Naive thymus-derived CD4-positive, alpha-beta T cell (primary cell): ENCODE data around the gene FHOD1. TPM values are rescaled to one million over a fixed set of nuclear protein-coding genes. Genes with fewer than 3 reads are reported as not detected.

Experiments
- ATAC-seq: fragments of 150-1000 bp; cut with Tn5 transposase; 2 replicates; pipeline ENCODE4 v1.10.0; 2021; ENCODE audit warnings: mild to moderate bottlenecking, moderate library complexity
- CTCF ChIA-PET: fragments of 350-600 bp; sonication (Branson Sonifier 250); formaldehyde crosslinking; loops from one replicate; lab custom pipeline; 2021; ENCODE audit warnings: antibody characterized with exemption; lab: Charles Lee
- POLR2A ChIA-PET: fragments of 350-600 bp; sonication (Branson Sonifier 250); formaldehyde crosslinking; loops from one replicate; lab custom pipeline; 2021; ENCODE audit warnings: antibody characterized with exemption, inconsistent platforms; lab: Charles Lee
- DNase-seq, 9 donors: peaks; one replicate each; pipeline versions ENCODE4 v3.0.0 to v3.0.0-alpha.2; 2020 to 2022; ENCODE audit warnings: mixed read lengths in 1 of 9
- H3K27ac ChIP-seq: one replicate; pipeline ENCODE4 v1.7.0; 2013; ENCODE audit warnings: mild to moderate bottlenecking, low read depth, low read length, moderate library complexity
- H3K27me3 ChIP-seq, 2 donors: one replicate each; pipeline ENCODE4 v1.7.0; 2013; ENCODE audit warnings: low read length in 2 of 2, mild to moderate bottlenecking in 2 of 2, moderate library complexity in 2 of 2; ENCODE audit not compliant: control insufficient read depth in 2 of 2, insufficient read depth in 2 of 2
- H3K36me3 ChIP-seq, 3 experiments: 1 replicate in 2 of 3; 2 replicates in 1 of 3; pipeline ENCODE4 v1.7.0; 2013; ENCODE audit warnings: low read length in 3 of 3, mild to moderate bottlenecking in 3 of 3, moderate library complexity in 1 of 3; ENCODE audit not compliant: insufficient read depth in 3 of 3, control insufficient read depth in 2 of 3
- H3K4me1 ChIP-seq, 2 donors: one replicate each; pipeline ENCODE4 v1.7.0; 2013; ENCODE audit warnings: low read length in 2 of 2, mild to moderate bottlenecking in 2 of 2, moderate library complexity in 1 of 2; ENCODE audit not compliant: control insufficient read depth in 2 of 2, insufficient read depth in 2 of 2
- H3K4me3 ChIP-seq: 2 replicates; pipeline ENCODE4 v1.7.0; 2013; ENCODE audit warnings: mild to moderate bottlenecking, low read length
- H3K9me3 ChIP-seq, 3 experiments: 1 replicate in 2 of 3; 2 replicates in 1 of 3; pipeline ENCODE4 v1.7.0; 2013; ENCODE audit warnings: low read length in 3 of 3; ENCODE audit not compliant: control insufficient read depth in 2 of 3
- H3K27ac Mint-ChIP-seq, 9 donors: one replicate each; pipeline ENCODE4 v1.8.0; 2020 to 2022; ENCODE audit warnings: mixed read lengths in 9 of 9, mild to moderate bottlenecking in 8 of 9, moderate library complexity in 5 of 9, inconsistent platforms in 2 of 9
- H3K27me3 Mint-ChIP-seq, 5 donors: one replicate each; pipeline ENCODE4 v1.8.0; 2021 to 2022; ENCODE audit warnings: mixed read lengths in 5 of 5, mild to moderate bottlenecking in 1 of 5
- H3K36me3 Mint-ChIP-seq, 5 donors: one replicate each; pipeline ENCODE4 v1.8.0; 2020 to 2022; ENCODE audit warnings: mixed read lengths in 5 of 5, mild to moderate bottlenecking in 3 of 5, inconsistent platforms in 1 of 5
- H3K4me1 Mint-ChIP-seq, 7 donors: one replicate each; pipeline ENCODE4 v1.8.0; 2020 to 2022; ENCODE audit warnings: mixed read lengths in 7 of 7, mild to moderate bottlenecking in 3 of 7, inconsistent platforms in 1 of 7
- H3K4me3 Mint-ChIP-seq, 10 donors: one replicate each; pipeline ENCODE4 v1.8.0; 2020 to 2022; ENCODE audit warnings: mild to moderate bottlenecking in 10 of 10, mixed read lengths in 10 of 10, moderate library complexity in 6 of 10, inconsistent platforms in 2 of 10
- H3K9me3 Mint-ChIP-seq, 11 donors: one replicate each; pipeline ENCODE4 v1.8.0; 2020 to 2022; ENCODE audit warnings: mixed read lengths in 11 of 11, mild to moderate bottlenecking in 4 of 11, inconsistent platforms in 1 of 11, moderate library complexity in 1 of 11
- intact Hi-C, 2 donors: fragments of 100-400 bp; cut with micrococcal nuclease; formaldehyde crosslinking; loops; one replicate each; pipeline ENCODE4 v1.15.1; 2023
- microRNA-seq: library from miRNA; unstranded; fragments of <30 nt; microRNA quantifications from one replicate; pipeline ENCODE4 v1.2.0, GENCODE V29; 2022; ENCODE audit warnings: borderline microRNAs expressed
- polyA plus RNA-seq, 2 donors: library from polyadenylated mRNA; unstranded; fragments of 300-500 nt; fragmentation: Illumina TruSeq; gene quantifications; one replicate each; pipeline ENCODE4 v1.2.3, GENCODE V29; 2021
- total RNA-seq, 6 experiments: library from RNA in 5 of 6; stranded (reverse) in 5 of 6; gene quantifications; 1 replicate in 5 of 6; 2 replicates in 1 of 6; pipeline ENCODE4 v1.2.3 and lab custom pipeline; 2021 to 2026

FHOD1 gene
- total and polyA plus RNA-seq, 7 experiments from 2014 or later = 3.6 to 81.7 (median 32.6) TPM

DNA sequence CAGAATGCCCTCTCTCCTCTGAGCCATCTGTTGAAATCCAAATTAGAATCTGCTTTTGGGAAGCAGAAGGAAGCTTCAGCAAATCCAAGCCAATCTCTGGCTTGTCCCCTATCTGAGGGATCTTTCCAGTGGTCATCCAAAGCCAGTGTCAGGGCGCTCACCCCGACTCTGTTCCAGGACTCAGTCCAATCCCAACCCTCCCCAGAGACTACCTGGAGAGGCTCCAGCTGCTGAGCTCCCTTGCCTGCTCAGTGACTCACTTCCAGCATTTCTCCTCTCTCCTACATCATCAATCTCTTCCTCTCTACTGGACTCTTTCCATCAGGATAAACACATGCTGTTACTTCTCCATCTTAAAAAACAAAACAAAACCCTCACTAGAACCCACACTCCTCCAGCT lies 65.9 kb downstream of the FHOD1 start:
- intact Hi-C loops = no loop called here
- ChIA-PET POLR2A (interaction anchor here (1.4 kb wide), 1 partner anchor 19 kb away, joined by 7 read pairs; no protein-coding TSS in a partner anchor), CTCF (no interaction called here)

DNA sequence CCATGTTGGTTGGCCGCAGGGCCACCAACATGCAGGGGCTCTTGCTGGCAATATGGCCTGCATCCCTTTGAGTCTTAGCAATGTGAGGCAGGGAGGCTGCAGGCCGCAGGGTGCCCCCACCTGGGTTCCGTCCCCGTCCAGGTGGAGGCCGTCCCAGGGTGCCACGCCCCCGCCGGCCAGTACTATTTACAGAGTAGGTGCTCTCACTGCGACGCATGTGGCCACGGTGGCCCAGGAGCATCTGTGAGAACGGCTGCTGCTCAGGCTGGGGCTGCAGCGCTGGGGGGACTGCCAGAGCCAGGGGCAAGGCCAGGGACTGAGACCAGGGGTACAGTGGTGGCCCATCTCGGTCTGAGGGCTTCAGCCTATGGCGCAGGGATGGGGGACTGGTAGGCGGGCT lies 67.1 kb downstream of the FHOD1 start:
- H3K4me1 Mint-ChIP-seq = peaks cover under 1 to 43% (median 13%) of the 10 kb centered on the region in 7 donors
- no peak overlapping the region for H3K27ac ChIP-seq
- H3K27ac Mint-ChIP-seq = no peak overlapping the region
- ChIA-PET POLR2A (no interaction called here), CTCF (no interaction called here)
- no peaks in the 10 kb centered on the region for H3K9me3 ChIP-seq
- H3K4me1 ChIP-seq = peaks cover 8 to 9% of the 10 kb centered on the region in 2 donors
- H3K9me3 Mint-ChIP-seq = peaks cover 0 to 1% (median 0%) of the 10 kb centered on the region in 11 donors
- no peak for DNase-seq
- no peak overlapping the region for H3K4me3 Mint-ChIP-seq
- peaks cover 2 to 27% (median 23%) of the 10 kb centered on the region in 5 donors for H3K27me3 Mint-ChIP-seq
- H3K36me3 Mint-ChIP-seq = peaks cover 0 to 14% (median 0%) of the 10 kb centered on the region in 5 donors
- H3K27me3 ChIP-seq = no peaks in the 10 kb centered on the region
- intact Hi-C loops = no loop called here
- H3K4me3 ChIP-seq = no peak overlapping the region
- peaks cover 0 to 7% (median 0%) of the 10 kb centered on the region in 3 experiments for H3K36me3 ChIP-seq
- ATAC-seq = no peak

More for the DNA sequence above, 65.9 kb downstream of the FHOD1 start:
- Histone ChIP-seq H3K36me3 (peaks cover 0 to 7% (median 0%) of the 10 kb centered on the region in 3 experiments), H3K9me3 (no peaks in the 10 kb centered on the region), H3K27me3 (no peaks in the 10 kb centered on the region), H3K4me1 (peaks cover 15% of the 10 kb centered on the region in 2 donors), H3K27ac (no peak overlapping the region), H3K4me3 (no peak overlapping the region)
- DNase-seq (no peak), ATAC-seq (no peak)
- H3K9me3 Mint-ChIP-seq = no peaks in the 10 kb centered on the region
- no peak overlapping the region for H3K27ac Mint-ChIP-seq
- H3K27me3 Mint-ChIP-seq = peaks cover 11 to 24% (median 16%) of the 10 kb centered on the region in 5 donors
- peaks cover 8 to 40% (median 21%) of the 10 kb centered on the region in 7 donors for H3K4me1 Mint-ChIP-seq
- H3K4me3 Mint-ChIP-seq = no peak overlapping the region
- peaks cover 0 to 5% (median 0%) of the 10 kb centered on the region in 5 donors for H3K36me3 Mint-ChIP-seq

DNA sequence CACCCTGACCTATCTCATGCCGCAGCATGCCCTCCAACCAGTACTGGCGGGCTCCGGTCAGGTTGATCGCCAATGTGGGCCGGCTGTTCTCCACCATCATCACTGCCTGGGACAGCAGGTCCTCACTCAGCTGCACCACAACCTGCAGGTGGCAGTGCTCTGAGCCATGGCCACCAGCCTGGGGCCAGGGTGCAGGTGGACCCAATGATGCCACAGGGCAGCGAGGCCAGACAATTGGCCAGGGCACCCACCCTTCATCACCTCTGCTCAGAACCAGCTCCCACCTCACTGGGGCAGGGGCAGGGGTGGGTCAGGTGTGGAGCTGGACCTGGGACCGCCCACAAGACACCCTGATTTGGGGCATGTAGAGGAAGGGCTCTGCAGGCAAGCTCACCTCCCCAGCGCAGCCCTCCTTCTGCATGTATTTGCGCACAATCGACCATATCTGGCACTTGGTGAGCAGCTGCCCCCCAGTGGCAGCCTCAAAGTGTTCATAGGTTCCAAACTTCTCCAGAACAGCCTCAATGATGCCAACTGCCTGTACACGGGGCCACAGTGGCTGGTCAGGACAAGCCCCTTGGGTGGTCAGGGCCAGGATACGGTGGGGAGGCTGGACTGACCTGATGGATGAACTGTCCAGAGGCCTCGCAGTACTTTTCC lies 67.7 kb downstream of the FHOD1 start:
- Mint-ChIP-seq H3K9me3 (peaks cover 0 to 1% (median 0%) of the 10 kb centered on the region in 11 donors), H3K4me3 (peak overlapping the region in 3 of 10 donors; percentile 13 to 36 (median 33)), H3K27ac (no peak overlapping the region), H3K27me3 (peaks cover 0 to 27% (median 24%) of the 10 kb centered on the region in 5 donors), H3K36me3 (peaks cover 0 to 14% (median 0%) of the 10 kb centered on the region in 5 donors), H3K4me1 (peaks cover 0 to 37% (median 11%) of the 10 kb centered on the region in 7 donors)
- ATAC-seq (no peak), DNase-seq (no peak)
- intact Hi-C loops = no loop called here
- H3K36me3 ChIP-seq = peaks cover 0 to 7% (median 0%) of the 10 kb centered on the region in 3 experiments
- H3K27me3 ChIP-seq = peaks cover 0 to 1% of the 10 kb centered on the region in 2 donors
- H3K4me3 ChIP-seq = no peak overlapping the region
- H3K4me1 ChIP-seq = peaks cover 4 to 10% of the 10 kb centered on the region in 2 donors
- ChIA-PET POLR2A (no interaction called here), CTCF (no interaction called here)
- H3K27ac ChIP-seq = no peak overlapping the region
- H3K9me3 ChIP-seq = no peaks in the 10 kb centered on the region

Small RNAs within 50 kb of the gene (microRNA-seq; reads per million reads assigned to microRNA genes)
- 154 reads per million, percentile 59 among the genes with 10 or more reads in this experiment for gene MIR328

Other genes with a start within 250 kb of the FHOD1 start
- 100 to 1,000 TPM in 1 of 5 experiments, 10 to 100 TPM in 4; 75.4 to 223 (median 94.4) TPM for gene CBFB, start 218.3 kb downstream of the FHOD1 start, total RNA-seq
- 10 to 100 TPM; 53.2 to 56.3 TPM for gene CBFB, start 218.3 kb downstream of the FHOD1 start, polyA plus RNA-seq
- 10 to 100 TPM; 17.8 to 29.6 (median 21.2) TPM for gene PHAF1, start 137.5 kb downstream of the FHOD1 start, total RNA-seq
- gene PHAF1, start 137.5 kb downstream of the FHOD1 start, polyA plus RNA-seq = 10 to 100 TPM in 1 of 2 donors, 1 to 10 TPM in 1; 8.9 to 21.4 TPM
- 10 to 100 TPM in 1 of 5 experiments, 1 to 10 TPM in 4; 1.9 to 13.2 (median 2.7) TPM for gene B3GNT9, start 96.5 kb downstream of the FHOD1 start, total RNA-seq
- gene B3GNT9, start 96.5 kb downstream of the FHOD1 start, polyA plus RNA-seq = 1 to 10 TPM in 1 of 2 donors, under 1 TPM in 1; 0.78 to 2.4 TPM
- 10 to 100 TPM; 47.0 to 92.8 (median 52.8) TPM for gene TRADD, start 87.6 kb downstream of the FHOD1 start, total RNA-seq
- 10 to 100 TPM; 69.8 to 71.1 TPM for gene TRADD, start 87.6 kb downstream of the FHOD1 start, polyA plus RNA-seq
- gene FBXL8, start 87.5 kb downstream of the FHOD1 start, total RNA-seq = 10 to 100 TPM in 2 of 5 experiments, 1 to 10 TPM in 3; 8.7 to 84.7 (median 9.7) TPM
- 1 to 10 TPM; 5.2 to 7.8 TPM for gene FBXL8, start 87.5 kb downstream of the FHOD1 start, polyA plus RNA-seq
- gene HSF4, start 82.7 kb downstream of the FHOD1 start, total RNA-seq = 100 to 1,000 TPM in 1 of 5 experiments, 10 to 100 TPM in 2, 1 to 10 TPM in 2; 9.9 to 150 (median 15.5) TPM
- not detected for gene HSF4, start 82.7 kb downstream of the FHOD1 start, polyA plus RNA-seq
- gene NOL3, start 76.9 kb downstream of the FHOD1 start, total RNA-seq = 10 to 100 TPM in 1 of 5 experiments, 1 to 10 TPM in 3, under 1 TPM in 1; 0.89 to 66.0 (median 1.8) TPM
- not detected for gene NOL3, start 76.9 kb downstream of the FHOD1 start, polyA plus RNA-seq
- gene MATCAP1, start 63.5 kb downstream of the FHOD1 start, total RNA-seq = 10 to 100 TPM in 3 of 5 experiments, 1 to 10 TPM in 2; 4.3 to 88.1 (median 11.0) TPM
- under 1 TPM; 0.48 to 0.78 TPM for gene MATCAP1, start 63.5 kb downstream of the FHOD1 start, polyA plus RNA-seq
- under 1 TPM in 2 of 5 experiments, not detected in 3; 0.58 to 0.73 TPM for gene EXOC3L1, start 57.3 kb downstream of the FHOD1 start, total RNA-seq
- gene EXOC3L1, start 57.3 kb downstream of the FHOD1 start, polyA plus RNA-seq = not detected
- gene E2F4, start 55.3 kb downstream of the FHOD1 start, total RNA-seq = 100 to 1,000 TPM in 1 of 5 experiments, 10 to 100 TPM in 4; 67.1 to 133 (median 73.0) TPM
- gene E2F4, start 55.3 kb downstream of the FHOD1 start, polyA plus RNA-seq = 10 to 100 TPM; 59.4 to 97.9 TPM
- 1 to 10 TPM; 2.6 to 9.1 (median 7.5) TPM for gene ELMO3, start 48.4 kb downstream of the FHOD1 start, total RNA-seq
- gene ELMO3, start 48.4 kb downstream of the FHOD1 start, polyA plus RNA-seq = under 1 TPM in 1 of 2 donors, not detected in 1; 0.07 TPM
- 10 to 100 TPM; 27.6 to 44.8 (median 32.7) TPM for gene TMEM208, start 20.4 kb downstream of the FHOD1 start, total RNA-seq
- 10 to 100 TPM; 79.7 to 88.3 TPM for gene TMEM208, start 20.4 kb downstream of the FHOD1 start, polyA plus RNA-seq
- gene SLC9A5, start 1.5 kb upstream of the FHOD1 start, total RNA-seq = 1 to 10 TPM; 1.7 to 3.7 (median 2.2) TPM
- gene SLC9A5, start 1.5 kb upstream of the FHOD1 start, polyA plus RNA-seq = under 1 TPM; 0.11 to 0.18 TPM
- gene PLEKHG4, start 32.1 kb upstream of the FHOD1 start, total RNA-seq = 10 to 100 TPM; 18.9 to 32.3 (median 26.1) TPM
- 1 to 10 TPM; 6.2 to 9.1 TPM for gene PLEKHG4, start 32.1 kb upstream of the FHOD1 start, polyA plus RNA-seq
- gene KCTD19, start 79.3 kb upstream of the FHOD1 start, total RNA-seq = under 1 TPM in 2 of 5 experiments, not detected in 3; 0.05 to 0.39 TPM
- gene KCTD19, start 79.3 kb upstream of the FHOD1 start, polyA plus RNA-seq = not detected
- under 1 TPM in 2 of 5 experiments, not detected in 3; 0.50 to 0.56 TPM for gene LRRC36, start 79.3 kb upstream of the FHOD1 start, total RNA-seq
- gene LRRC36, start 79.3 kb upstream of the FHOD1 start, polyA plus RNA-seq = not detected
- gene TPPP3, start 146.0 kb upstream of the FHOD1 start, total RNA-seq = 10 to 100 TPM in 1 of 5 experiments, under 1 TPM in 1, not detected in 3; 0.37 to 18.7 TPM
- under 1 TPM in 1 of 2 donors, not detected in 1; 0.19 TPM for gene TPPP3, start 146.0 kb upstream of the FHOD1 start, polyA plus RNA-seq
- 1 to 10 TPM in 1 of 5 experiments, under 1 TPM in 2, not detected in 2; 0.34 to 3.6 (median 0.48) TPM for gene ZDHHC1, start 169.0 kb upstream of the FHOD1 start, total RNA-seq
- gene ZDHHC1, start 169.0 kb upstream of the FHOD1 start, polyA plus RNA-seq = not detected
- under 1 TPM in 1 of 5 experiments, not detected in 4; 0.17 TPM for gene HSD11B2, start 183.6 kb upstream of the FHOD1 start, total RNA-seq
- not detected for gene HSD11B2, start 183.6 kb upstream of the FHOD1 start, polyA plus RNA-seq
- gene ATP6V0D1, start 233.7 kb upstream of the FHOD1 start, total RNA-seq = 100 to 1,000 TPM in 1 of 5 experiments, 10 to 100 TPM in 4; 35.8 to 104 (median 54.7) TPM
- 100 to 1,000 TPM in 1 of 2 donors, 10 to 100 TPM in 1; 61.5 to 102 TPM for gene ATP6V0D1, start 233.7 kb upstream of the FHOD1 start, polyA plus RNA-seq
- gene AGRP, start 236.1 kb upstream of the FHOD1 start, total RNA-seq = not detected
- gene AGRP, start 236.1 kb upstream of the FHOD1 start, polyA plus RNA-seq = not detected